ENCODE measurements around the gene OR6C70. TPM values are rescaled to one million over a fixed set of nuclear protein-coding genes. Genes with fewer than 3 reads are reported as not detected.
"Not testable (repeated sequence)": the region's sequence is repeated elsewhere in the genome, so short reads cannot be mapped to it uniquely, and the experiment has no call there.

The OR6C70 gene
- total RNA-seq, 1 experiment from 2014 or later: not detected

DNA sequence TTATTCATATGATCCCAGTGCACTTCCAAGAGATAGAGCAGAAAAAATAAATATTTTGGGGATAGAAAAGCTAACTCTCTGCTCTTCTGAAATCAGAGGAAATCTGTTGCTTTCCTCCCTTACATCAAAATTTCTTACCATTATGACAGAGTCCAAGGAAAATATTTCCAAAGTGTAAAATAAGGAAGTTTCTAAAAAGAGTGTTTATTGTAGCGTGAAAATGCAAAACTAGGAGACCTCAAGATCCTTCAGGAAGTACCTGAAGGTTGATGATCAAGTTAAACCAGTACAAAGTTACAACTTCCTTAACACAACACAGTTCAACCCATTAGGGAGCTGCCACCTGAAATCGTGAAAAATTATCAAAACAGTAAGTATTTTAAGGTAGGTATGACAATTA lies 26.2 kb downstream of the OR6C70 start, which contains the start of gene OR6C2:
Gene OR6C2 (plus strand): TSS at position 301 of the 400 bp plus-strand sequence. CDS start 8,138 bp downstream, outside the sequence.
- H3K4me1 ChIP-seq (ENCODE audit: low read length): no peaks in the 10 kb centered on the region
- H3K9ac ChIP-seq (ENCODE audit: low read length): no peak within 1 kb of the TSS
- H2AFZ ChIP-seq (ENCODE audit: low read length): no peak within 1 kb of the TSS
- no peak within 1 kb of the TSS for H3K4me3 ChIP-seq (ENCODE audit: low read length)
- H3K9me3 ChIP-seq (ENCODE audit: low read length): no peaks in the 10 kb centered on the region
- no peak within 1 kb of the TSS for H3K27ac ChIP-seq (ENCODE audit: low read length)
- H3K36me3 ChIP-seq (ENCODE audit: insufficient read depth, low read length): no peaks in the 10 kb centered on the region
- no peaks in the 10 kb centered on the region for H3K9me2 ChIP-seq (replicated peaks; ENCODE audit: insufficient read depth, low read length)
- H3K4me2 ChIP-seq (ENCODE audit: low read depth, low read length, poor library complexity, severe bottlenecking): no peak within 1 kb of the TSS
- H4K20me1 ChIP-seq (ENCODE audit: insufficient read depth, low read depth, low read length): no peaks in the 10 kb centered on the region
- H3K27me3 ChIP-seq (ENCODE audit: low read length): no peaks in the 10 kb centered on the region; the same call in 1 of the 2 replicates
- H3K79me2 ChIP-seq (ENCODE audit: low read length): no peaks in the 10 kb centered on the region
- DNase-seq: no peak

DNA sequence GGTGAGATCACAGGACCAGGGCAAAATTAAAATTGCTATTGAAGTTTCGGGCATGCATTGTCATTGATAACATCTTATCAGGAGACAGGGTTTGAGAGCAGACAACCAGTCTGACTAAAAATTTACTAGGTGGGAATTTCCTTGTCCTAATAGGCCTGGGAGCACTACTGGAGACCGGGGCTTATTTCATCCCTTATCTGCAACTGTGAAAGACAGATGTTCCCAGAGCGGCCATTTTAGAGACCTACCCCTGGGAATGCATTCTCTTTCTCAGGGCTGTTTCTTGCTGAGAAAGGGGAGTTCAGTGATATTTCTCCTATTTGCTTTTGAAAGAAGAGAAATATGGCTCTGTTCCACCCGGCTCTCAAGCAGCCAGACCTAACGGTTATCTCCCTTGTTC lies 28.7 kb downstream of the OR6C70 start:
- not testable (repeated sequence) for H3K4me1 ChIP-seq (ENCODE audit: low read length); H3K79me2 ChIP-seq (ENCODE audit: low read length); H3K4me3 ChIP-seq (ENCODE audit: low read length); H3K9me2 ChIP-seq (replicated peaks; ENCODE audit: insufficient read depth, low read length); H4K20me1 ChIP-seq (ENCODE audit: insufficient read depth, low read depth, low read length); H3K36me3 ChIP-seq (ENCODE audit: insufficient read depth, low read length); H3K4me2 ChIP-seq (ENCODE audit: low read depth, low read length, poor library complexity, severe bottlenecking); H3K9ac ChIP-seq (ENCODE audit: low read length); H3K9me3 ChIP-seq (ENCODE audit: low read length); H3K27ac ChIP-seq (ENCODE audit: low read length); H2AFZ ChIP-seq (ENCODE audit: low read length); H3K27me3 ChIP-seq (ENCODE audit: low read length); DNase-seq

DNA sequence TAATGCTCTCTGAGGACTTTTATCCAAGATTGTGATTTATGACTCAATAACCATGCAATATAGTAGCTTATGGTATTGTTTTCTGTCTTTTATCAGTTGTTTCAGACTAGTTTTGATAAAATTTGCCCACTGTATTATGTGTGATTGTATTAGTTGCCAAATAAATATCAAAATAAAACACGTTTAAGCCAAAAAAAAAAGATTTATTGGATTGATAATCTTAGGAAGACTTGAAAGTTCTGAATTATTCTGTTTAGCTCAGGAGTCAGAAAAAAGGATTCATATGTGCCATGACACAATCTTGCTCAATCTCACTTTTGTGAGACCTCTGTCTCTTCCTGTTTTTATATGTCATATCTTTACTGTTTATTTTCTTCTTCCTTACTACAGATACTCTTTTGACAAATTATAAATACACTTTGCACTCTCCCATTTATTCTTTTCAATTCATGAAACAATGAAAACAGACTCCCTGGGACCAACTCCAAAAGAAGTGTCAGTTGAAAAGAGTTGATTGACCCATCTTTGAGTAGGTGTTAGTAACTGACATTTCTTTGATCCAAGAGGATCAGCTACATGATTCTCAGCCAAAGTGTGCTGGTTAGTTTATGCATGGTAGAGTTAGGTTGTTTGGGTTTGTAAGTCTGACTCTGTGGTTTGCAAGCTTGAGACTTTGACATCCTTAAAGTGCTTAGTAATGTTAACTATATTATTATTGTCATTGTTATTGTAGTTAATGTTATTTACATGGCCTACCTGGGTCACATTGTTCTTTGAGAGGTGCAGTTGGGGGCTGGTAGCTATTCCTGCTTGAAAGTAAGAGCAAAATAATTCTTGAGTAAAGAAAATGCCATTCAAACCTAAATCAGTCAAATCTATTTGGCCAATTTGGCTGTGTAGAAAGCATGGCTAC lies 41.4 kb downstream of the OR6C70 start:
- no peak overlapping the region for H3K9ac ChIP-seq (ENCODE audit: low read length)
- H3K4me3 ChIP-seq (ENCODE audit: low read length): no peak overlapping the region
- H3K4me2 ChIP-seq (ENCODE audit: low read depth, low read length, poor library complexity, severe bottlenecking): no peak overlapping the region
- H3K27ac ChIP-seq (ENCODE audit: low read length): no peak overlapping the region
- H2AFZ ChIP-seq (ENCODE audit: low read length): no peak overlapping the region
- no peaks in the 10 kb centered on the region for H3K79me2 ChIP-seq (ENCODE audit: low read length)
- H3K27me3 ChIP-seq (ENCODE audit: low read length): no peaks in the 10 kb centered on the region
- H3K36me3 ChIP-seq (ENCODE audit: insufficient read depth, low read length): no peaks in the 10 kb centered on the region
- H3K9me3 ChIP-seq (ENCODE audit: low read length): no peaks in the 10 kb centered on the region
- H3K9me2 ChIP-seq (replicated peaks; ENCODE audit: insufficient read depth, low read length): no peaks in the 10 kb centered on the region
- no peak for DNase-seq
- H3K4me1 ChIP-seq (ENCODE audit: low read length): no peaks in the 10 kb centered on the region
- no peaks in the 10 kb centered on the region for H4K20me1 ChIP-seq (ENCODE audit: insufficient read depth, low read depth, low read length)

DNA sequence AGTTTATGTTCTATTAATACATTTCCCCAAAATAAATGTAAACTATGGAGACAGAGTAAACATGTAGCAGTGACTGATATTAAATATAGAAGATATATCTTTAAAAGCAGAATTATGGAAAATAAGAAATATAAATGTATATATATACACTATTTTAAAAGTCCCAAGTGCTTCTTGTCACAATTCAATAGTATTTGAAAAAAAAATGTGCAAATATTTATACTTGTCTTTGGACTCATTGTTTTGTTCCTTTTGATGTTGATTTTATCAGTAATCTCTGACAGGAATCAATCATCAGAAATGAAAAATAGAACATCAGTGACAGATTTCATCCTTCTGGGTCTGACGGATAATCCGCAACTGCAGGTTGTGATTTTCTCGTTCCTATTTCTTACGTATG lies 44.0 kb downstream of the OR6C70 start, which contains the start of gene OR6C76:
Gene OR6C76 (plus strand): TSS at position 301 of the 400 bp plus-strand sequence. CDS start 0 bp downstream, at position 301.
- Histone ChIP-seq H3K9me3 (ENCODE audit: low read length) (no peaks in the 10 kb centered on the region), H3K4me1 (ENCODE audit: low read length) (no peaks in the 10 kb centered on the region), H4K20me1 (ENCODE audit: insufficient read depth, low read depth, low read length) (no peaks in the 10 kb centered on the region), H3K4me2 (ENCODE audit: low read depth, low read length, poor library complexity, severe bottlenecking) (no peak within 1 kb of the TSS), H3K36me3 (ENCODE audit: insufficient read depth, low read length) (no peaks in the 10 kb centered on the region), H2AFZ (ENCODE audit: low read length) (no peak within 1 kb of the TSS), H3K9me2 (replicated peaks; ENCODE audit: insufficient read depth, low read length) (no peaks in the 10 kb centered on the region), H3K4me3 (ENCODE audit: low read length) (no peak within 1 kb of the TSS), H3K79me2 (ENCODE audit: low read length) (no peaks in the 10 kb centered on the region), H3K27ac (ENCODE audit: low read length) (no peak within 1 kb of the TSS), H3K27me3 (ENCODE audit: low read length) (no peaks in the 10 kb centered on the region), H3K9ac (ENCODE audit: low read length) (no peak within 1 kb of the TSS)
- DNase-seq: no peak

DNA sequence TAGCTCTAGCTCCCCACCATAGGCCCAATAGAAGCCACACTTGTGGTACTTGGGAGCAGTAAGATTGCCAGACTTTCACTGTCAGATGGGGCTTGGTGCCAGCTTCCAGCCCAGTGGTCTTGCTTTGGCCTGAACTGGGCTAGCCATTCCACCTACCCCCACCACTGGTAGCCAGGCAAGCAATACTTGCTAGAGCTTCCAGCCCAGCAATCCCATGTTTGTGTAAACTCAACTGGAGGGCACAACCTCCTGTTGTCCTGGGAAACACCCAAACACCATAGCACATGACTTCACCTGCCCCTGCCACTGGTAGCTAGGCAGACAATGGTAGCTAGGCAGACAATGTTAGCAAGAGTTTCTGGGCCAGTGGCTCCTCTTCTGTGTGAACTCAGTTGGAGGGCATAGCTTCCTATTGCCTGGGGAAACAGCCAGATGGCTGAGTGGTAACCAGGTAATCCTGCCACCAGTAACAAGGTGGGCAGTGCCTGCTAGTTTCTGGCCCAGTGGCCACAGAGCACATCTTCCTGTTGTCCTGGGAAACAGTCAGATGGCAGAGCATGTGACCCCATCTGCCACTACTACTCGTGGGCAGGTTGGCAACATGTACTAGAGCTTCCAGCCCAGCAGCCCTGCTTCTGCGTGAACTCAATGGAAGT lies 49.5 kb downstream of the OR6C70 start:
- Histone ChIP-seq H3K9me2 (replicated peaks; ENCODE audit: insufficient read depth, low read length) (no peaks in the 10 kb centered on the region), H2AFZ (ENCODE audit: low read length) (no peak overlapping the region), H3K4me3 (ENCODE audit: low read length) (no peak overlapping the region), H3K4me2 (ENCODE audit: low read depth, low read length, poor library complexity, severe bottlenecking) (no peak overlapping the region), H3K27ac (ENCODE audit: low read length) (no peak overlapping the region), H3K9ac (ENCODE audit: low read length) (no peak overlapping the region), H3K79me2 (ENCODE audit: low read length) (no peaks in the 10 kb centered on the region), H3K36me3 (ENCODE audit: insufficient read depth, low read length) (no peaks in the 10 kb centered on the region), H3K27me3 (ENCODE audit: low read length) (no peaks in the 10 kb centered on the region), H3K4me1 (ENCODE audit: low read length) (no peaks in the 10 kb centered on the region), H4K20me1 (ENCODE audit: insufficient read depth, low read depth, low read length) (no peaks in the 10 kb centered on the region), H3K9me3 (ENCODE audit: low read length) (no peaks in the 10 kb centered on the region)
- no peak for DNase-seq

Other genes starting within 250 kb of the OR6C70 start
- gene OR10A7, start 249.1 kb downstream of the OR6C70 start, total RNA-seq (2014; rRNA removed; shearing (Covaris generic); ENCODE audit: low replicate concordance): not detected in 2 replicates
- gene OR6C74, start 225.5 kb downstream of the OR6C70 start, total RNA-seq (2014; rRNA removed; shearing (Covaris generic); ENCODE audit: low replicate concordance): not detected in 2 replicates
- gene OR6C6, start 173.6 kb downstream of the OR6C70 start, total RNA-seq (2014; rRNA removed; shearing (Covaris generic); ENCODE audit: low replicate concordance): not detected in 2 replicates
- gene OR6C1, start 155.8 kb downstream of the OR6C70 start, total RNA-seq (2014; rRNA removed; shearing (Covaris generic); ENCODE audit: low replicate concordance): not detected in 2 replicates
- not detected in 2 replicates for gene OR6C3, start 139.4 kb downstream of the OR6C70 start, total RNA-seq (2014; rRNA removed; shearing (Covaris generic); ENCODE audit: low replicate concordance)
- not detected in 2 replicates for gene OR6C75, start 107.2 kb downstream of the OR6C70 start, total RNA-seq (2014; rRNA removed; shearing (Covaris generic); ENCODE audit: low replicate concordance)
- not detected in 2 replicates for gene OR6C65, start 69.6 kb downstream of the OR6C70 start, total RNA-seq (2014; rRNA removed; shearing (Covaris generic); ENCODE audit: low replicate concordance)
- not detected in 2 replicates for gene OR6C76, start 43.9 kb downstream of the OR6C70 start, total RNA-seq (2014; rRNA removed; shearing (Covaris generic); ENCODE audit: low replicate concordance)
- gene OR6C2, start 26.1 kb downstream of the OR6C70 start, total RNA-seq (2014; rRNA removed; shearing (Covaris generic); ENCODE audit: low replicate concordance): not detected in 2 replicates
- not detected in 2 replicates for gene OR6C68, start 22.2 kb upstream of the OR6C70 start, total RNA-seq (2014; rRNA removed; shearing (Covaris generic); ENCODE audit: low replicate concordance)
- not detected in 2 replicates for gene OR6C4, start 79.5 kb upstream of the OR6C70 start, total RNA-seq (2014; rRNA removed; shearing (Covaris generic); ENCODE audit: low replicate concordance)
- not detected in 2 replicates for gene OR2AP1, start 102.3 kb upstream of the OR6C70 start, total RNA-seq (2014; rRNA removed; shearing (Covaris generic); ENCODE audit: low replicate concordance)
- gene OR10P1, start 166.8 kb upstream of the OR6C70 start, total RNA-seq (2014; rRNA removed; shearing (Covaris generic); ENCODE audit: low replicate concordance): not detected in 2 replicates
- gene ITGA7, start 237.8 kb upstream of the OR6C70 start, total RNA-seq (2014; rRNA removed; shearing (Covaris generic); ENCODE audit: low replicate concordance): 0.78 and 2.6 TPM in 2 replicates
- 83.4 and 191 TPM in 2 replicates for gene BLOC1S1, start 245.9 kb upstream of the OR6C70 start, total RNA-seq (2014; rRNA removed; shearing (Covaris generic); ENCODE audit: low replicate concordance)

Measured in Karpas-422 (cell line).